HG02623 (cell line): ENCODE data around the gene OR51I2.

Experiments
- ATAC-seq: cut with Tn5 transposase; IDR thresholded peaks from one replicate; pipeline ENCODE4 v1.9.1; 2021; ENCODE audit warnings: moderate library complexity; ENCODE audit not compliant: unreplicated experiment

Gene OR51I2

DNA sequence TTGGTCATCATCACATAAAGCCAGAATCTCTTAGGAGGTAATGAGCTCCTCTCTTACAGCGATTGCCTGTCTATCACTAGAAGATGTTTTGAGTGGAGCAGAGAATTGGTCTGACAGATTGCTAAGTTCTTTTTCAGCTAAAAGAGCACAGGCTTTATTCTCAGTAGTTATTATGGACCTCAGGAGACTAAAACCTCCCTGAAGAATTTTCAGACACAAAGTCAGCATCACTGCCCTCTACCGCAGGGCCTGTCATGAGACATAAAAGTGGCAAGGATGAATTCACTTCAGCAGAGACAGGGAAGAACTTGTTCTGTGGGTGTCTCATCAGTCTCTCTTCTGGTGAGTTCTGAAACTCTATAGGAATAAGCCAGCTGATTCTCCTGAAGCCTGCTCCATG lies at the start of gene OR51I2:
OR51I2 (plus strand) TSS at position 301 of the 400 bp plus-strand sequence. CDS start 4,166 bp downstream, outside the sequence.
- no peak for ATAC-seq

- ATAC-seq, result no peak
Observed at GRCh38 chr11:5405173-5405572, 44.0 kb upstream of the OR51I2 start.

DNA sequence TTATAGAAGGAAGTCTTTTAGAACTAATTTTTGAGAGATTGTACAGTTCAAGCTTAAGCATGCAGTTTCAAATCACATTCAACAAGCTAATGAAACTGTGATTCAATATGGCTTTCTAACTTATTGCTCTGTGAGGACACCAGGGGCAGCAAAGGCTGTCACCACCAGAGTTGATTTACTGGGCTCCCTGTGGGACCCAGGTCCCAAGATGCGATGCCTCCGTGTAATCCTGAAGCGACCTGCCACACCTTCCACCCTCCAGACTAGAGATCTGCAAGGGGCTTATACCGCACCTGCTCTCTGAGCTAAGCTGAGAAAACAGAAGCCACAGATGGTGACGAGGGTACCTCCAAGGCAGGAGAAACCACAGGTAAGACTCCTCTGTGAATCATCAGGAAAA lies 28.1 kb upstream of the OR51I2 start:
- ATAC-seq, result no peak

DNA sequence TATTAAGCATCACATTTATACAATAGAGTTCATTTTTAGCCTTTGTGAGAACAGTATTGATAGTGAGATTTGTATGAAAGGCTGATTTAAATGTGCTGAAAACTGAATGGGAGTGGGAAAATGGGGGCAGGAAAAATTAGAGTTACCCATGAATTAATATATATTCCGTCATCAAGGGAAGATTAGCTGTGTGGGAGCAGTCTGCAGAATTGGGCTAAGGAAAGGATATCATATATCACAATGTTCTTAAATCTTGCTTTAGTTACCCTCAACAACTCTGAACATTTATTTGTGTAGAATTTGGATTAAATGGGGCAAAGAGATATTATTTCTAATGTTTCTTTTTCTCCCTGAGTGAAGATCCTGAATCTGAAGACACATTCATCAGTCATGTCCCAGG lies 27.3 kb upstream of the OR51I2 start, which contains the start of gene OR51Q1:
OR51Q1 (plus strand) TSS at position 301 of the 400 bp plus-strand sequence; CDS start at position 391, 90 bp downstream.
- no peak for ATAC-seq

DNA sequence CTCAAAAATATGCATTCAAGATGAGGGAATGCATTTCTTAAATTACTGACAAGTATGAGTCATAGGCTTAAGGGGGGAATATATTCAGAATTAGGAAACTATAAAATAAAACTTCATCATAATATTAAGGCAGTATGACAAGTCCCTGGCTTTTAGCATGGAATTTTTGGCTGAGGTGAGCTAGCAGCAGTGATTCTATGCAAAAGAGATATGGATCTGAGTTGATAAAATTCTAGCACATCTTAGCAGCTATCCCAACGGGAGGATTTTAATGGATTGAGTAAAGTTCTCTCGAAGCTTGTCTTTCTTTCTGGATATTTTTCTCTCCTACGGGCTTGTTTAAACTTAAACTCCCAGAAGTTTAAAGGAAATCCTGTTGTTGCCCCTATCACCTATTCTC lies 26.0 kb upstream of the OR51I2 start:
- ATAC-seq, result no peak

- no peak for ATAC-seq
Observed at GRCh38 chr11:5441414-5441813, 7.7 kb upstream of the OR51I2 start, which contains the start of gene OR51I1. OR51I1 (minus strand) TSS chr11:5441514; CDS start chr11:5441514, 0 bp downstream.

DNA sequence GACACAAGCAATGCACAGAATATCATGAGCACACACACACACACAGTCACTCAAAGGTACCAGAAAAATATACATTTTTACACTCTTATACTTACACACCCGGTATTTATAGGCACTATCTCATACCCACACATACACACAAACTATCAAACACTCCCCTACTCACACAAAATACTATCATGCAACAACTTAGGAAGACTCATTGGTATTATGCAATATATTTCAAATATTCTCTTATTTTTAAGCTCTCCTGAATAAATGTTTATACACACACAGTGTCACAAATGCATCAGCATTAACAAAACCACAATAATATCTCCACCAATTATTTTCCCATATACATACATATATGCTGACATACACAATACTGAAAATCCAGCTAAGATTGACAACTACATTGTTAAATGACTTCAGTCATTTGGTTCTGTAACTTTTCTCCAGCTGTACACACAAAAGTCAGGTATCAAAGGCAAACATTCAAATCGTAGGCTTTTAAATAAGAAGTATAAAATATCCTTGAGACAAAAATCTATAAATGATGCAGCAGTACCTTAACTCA lies 5.2 kb upstream of the OR51I2 start:
- no peak for ATAC-seq

GRCh38 chr11:5449432-5449831 lies 309 bp downstream of the OR51I2 start:
- ATAC-seq, result no peak

DNA sequence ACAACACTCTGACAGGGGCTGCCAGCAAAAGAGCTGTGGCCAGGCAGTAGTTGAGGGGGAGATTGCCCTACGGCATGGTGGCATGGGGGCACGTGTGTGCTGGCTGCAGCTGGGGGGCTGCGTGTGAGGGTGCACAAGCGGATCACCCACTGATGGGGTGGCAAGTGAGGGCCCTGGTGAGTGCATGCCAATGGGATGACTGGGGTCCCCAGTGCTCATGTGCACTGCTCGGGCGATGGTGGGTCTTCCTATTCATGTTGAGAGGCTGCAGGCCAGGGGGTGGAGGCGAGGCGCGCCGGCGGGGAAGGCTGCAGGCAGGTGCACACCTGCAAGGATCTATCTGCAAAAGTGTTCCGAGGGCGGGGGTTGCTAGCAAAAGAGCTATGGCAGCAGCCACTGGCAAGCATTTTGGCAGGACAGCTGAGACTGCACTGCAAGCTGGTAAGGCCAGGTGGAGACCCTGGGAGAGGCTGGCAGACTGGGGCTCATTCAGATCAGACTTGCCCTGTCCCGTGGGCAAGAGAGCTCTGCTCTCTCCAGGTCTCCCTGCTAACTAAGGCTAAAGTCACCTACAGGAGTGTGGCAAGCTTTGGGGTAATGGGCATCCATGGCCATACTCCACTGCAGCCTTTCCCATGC lies 12.0 kb downstream of the OR51I2 start:
- ATAC-seq, result no peak

DNA sequence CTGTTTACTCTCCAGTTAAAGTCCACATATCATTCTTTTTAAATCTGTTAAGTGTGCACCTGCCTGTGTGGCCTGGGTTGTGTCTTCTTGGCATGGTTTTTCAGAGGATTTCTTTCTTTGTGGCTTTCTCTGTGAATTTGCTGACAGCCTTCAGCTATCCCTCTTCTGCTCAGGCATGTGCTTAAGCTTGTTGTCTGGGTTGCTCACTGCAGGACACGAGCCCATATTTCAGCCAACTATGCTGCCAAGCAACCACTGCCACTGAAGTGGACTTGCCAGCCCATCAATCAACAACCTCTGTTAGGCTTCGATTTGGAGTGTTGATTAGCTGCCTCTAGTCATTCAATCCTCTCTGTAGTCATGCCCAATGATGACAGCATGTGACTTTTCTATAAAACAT lies 18.4 kb downstream of the OR51I2 start:
- no peak for ATAC-seq

GRCh38 chr11:5473921-5474320 lies 24.8 kb downstream of the OR51I2 start:
- ATAC-seq, result no peak

DNA sequence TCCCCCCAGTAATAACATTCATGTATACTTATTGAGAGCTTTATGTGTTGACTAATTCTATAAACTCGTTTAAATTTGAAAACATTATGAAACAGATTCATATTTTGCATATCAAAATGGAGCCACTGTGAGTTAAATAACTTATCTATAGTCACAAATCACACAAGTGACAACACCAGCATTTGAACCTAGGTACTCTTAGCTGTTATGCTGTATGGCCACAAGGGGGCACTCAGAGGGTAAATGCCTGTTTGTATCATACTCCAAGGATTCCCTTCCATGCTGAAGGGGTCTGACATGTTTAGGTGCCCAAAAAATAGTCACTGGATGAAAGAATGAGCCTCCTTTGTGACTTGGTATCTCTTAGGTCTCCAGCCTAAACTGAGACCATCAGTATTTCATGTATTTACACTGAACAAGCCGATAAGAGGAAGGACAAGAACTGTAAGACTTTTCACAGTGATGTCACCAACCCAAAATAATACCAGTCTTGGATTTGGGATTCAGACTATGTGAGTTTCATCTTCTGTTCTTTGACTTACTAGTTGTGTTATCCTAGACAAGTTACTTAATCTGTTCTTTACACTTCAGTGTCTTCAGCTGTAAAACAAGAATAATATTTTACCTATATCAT lies 27.2 kb downstream of the OR51I2 start:
- no peak for ATAC-seq

- ATAC-seq, result no peak
Observed at GRCh38 chr11:5486003-5486402, 36.9 kb downstream of the OR51I2 start.

DNA sequence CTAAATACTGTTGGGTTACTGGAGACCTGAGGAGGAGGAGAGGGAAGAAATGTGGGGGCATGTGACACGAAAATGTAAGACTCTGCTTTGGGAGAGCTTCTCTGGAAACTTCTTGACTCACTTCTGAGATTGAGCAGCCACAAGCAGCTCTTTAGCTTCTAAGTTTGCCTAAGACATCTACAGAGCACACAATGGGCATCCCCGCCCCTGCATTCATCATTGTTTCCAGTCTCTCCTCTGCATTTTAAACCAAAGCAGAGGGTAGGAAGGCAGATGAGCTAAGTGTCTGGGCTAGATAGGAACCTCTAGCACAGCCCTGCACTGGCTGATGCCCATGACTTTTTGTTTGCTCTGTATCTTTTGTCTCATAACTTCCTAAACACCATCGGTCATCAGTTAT lies 37.3 kb downstream of the OR51I2 start:
- no peak for ATAC-seq

DNA sequence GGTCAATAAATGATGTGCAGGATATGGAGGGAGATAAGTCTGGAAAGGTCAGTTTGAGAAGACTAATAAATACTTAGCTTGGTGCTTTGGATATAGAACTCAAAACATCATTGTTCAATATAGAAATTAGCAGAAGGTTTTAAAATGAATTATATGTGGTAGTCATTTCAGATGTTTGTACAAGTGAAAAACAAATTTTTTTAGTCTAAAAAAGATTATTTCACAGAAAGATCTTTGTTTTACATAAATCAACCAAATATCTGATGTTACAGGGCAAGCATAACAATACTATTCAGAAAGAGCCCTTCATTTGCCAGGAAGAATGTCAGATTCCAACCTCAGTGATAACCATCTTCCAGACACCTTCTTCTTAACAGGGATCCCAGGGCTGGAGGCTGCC lies 39.3 kb downstream of the OR51I2 start, which contains the start of gene OR52D1:
OR52D1 (plus strand) TSS at position 301 of the 400 bp plus-strand sequence; CDS start at position 323, 22 bp downstream.
- ATAC-seq, result no peak

- no peak for ATAC-seq
Observed at GRCh38 chr11:5488798-5489399, 39.8 kb downstream of the OR51I2 start.

- ATAC-seq, result no peak
Observed at GRCh38 chr11:5489576-5490357, 40.6 kb downstream of the OR51I2 start.

GRCh38 chr11:5499671-5500070 lies 50.5 kb downstream of the OR51I2 start:
- ATAC-seq, result no peak

DNA sequence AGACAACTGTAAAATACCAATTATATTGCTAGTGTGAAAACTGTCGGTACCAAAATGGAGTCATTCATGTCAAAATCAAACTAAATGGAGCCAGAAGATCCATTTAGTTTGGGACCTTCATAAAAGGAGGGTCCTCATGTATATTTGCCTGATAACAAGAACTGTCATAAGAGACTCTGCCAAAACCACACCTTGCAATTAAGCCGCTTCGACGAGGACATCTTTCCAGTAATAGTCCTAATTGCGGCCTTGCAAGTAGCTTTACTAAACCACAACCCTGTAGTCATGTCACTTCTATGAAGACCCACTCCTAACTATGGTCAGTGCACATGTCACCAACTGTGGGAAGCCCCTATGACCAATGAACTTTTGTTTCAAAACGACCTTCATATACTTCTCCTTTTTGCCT lies 51.3 kb downstream of the OR51I2 start:
- no peak for ATAC-seq

- ATAC-seq, result no peak
Observed at GRCh38 chr11:5504403-5504921, 55.3 kb downstream of the OR51I2 start.
